Breast epithelium (tissue), 4 donors: ENCODE results near the gene CALR. TPM values are rescaled to one million over a fixed set of nuclear protein-coding genes. Genes with fewer than 3 reads are reported as not detected.
A peak's percentile ranks its signal among the peaks of the same experiment; 100 is the strongest.

ENCODE experiments used
- DNase-seq, 2 donors: peaks; one replicate each; pipeline ENCODE4 v3.0.0-alpha.2; 2019; ENCODE audit warnings: low spot score in 2 of 2
- H3K27ac ChIP-seq, 2 donors: fragments of 200-600 bp; sonication (generic) in 1 of 2; one replicate each; pipeline ENCODE4 v1.5.1; 2016 to 2019; ENCODE audit warnings: mild to moderate bottlenecking in 1 of 2
- H3K27me3 ChIP-seq, 2 donors: fragments of 200-600 bp; sonication (generic) in 1 of 2; one replicate each; pipeline versions ENCODE4 v1.5.1 to v1.6.0; 2017 to 2019; ENCODE audit warnings: control low read depth in 1 of 2, mild to moderate bottlenecking in 1 of 2
- H3K36me3 ChIP-seq: fragments of 200-600 bp; one replicate; pipeline ENCODE4 v1.5.1; 2019
- H3K4me1 ChIP-seq, 2 donors: fragments of 200-600 bp; sonication (generic); one replicate each; pipeline ENCODE4 v1.5.1; 2016 to 2019; ENCODE audit warnings: control low read depth in 1 of 2
- H3K4me3 ChIP-seq, 3 donors: fragments of 200-600 bp; sonication (generic); 1 replicate in 2 of 3; 2 replicates in 1 of 3; pipeline ENCODE4 v1.5.1; 2016 to 2019; ENCODE audit warnings: mild to moderate bottlenecking in 3 of 3, moderate library complexity in 2 of 3
- H3K9me3 ChIP-seq, 2 donors: fragments of 200-600 bp; sonication (generic) in 1 of 2; one replicate each; pipeline ENCODE4 v1.5.1; 2016 to 2019; ENCODE audit warnings: control low read depth in 1 of 2
- POLR2A ChIP-seq: fragments of 450-650 bp; IDR thresholded peaks from one replicate; pipeline ENCODE4 v1.6.1; 2016; ENCODE audit warnings: antibody characterized with exemption, mild to moderate bottlenecking, moderate library complexity
- POLR2AphosphoS5 ChIP-seq, 3 donors: sonication (generic); formaldehyde crosslinking; IDR thresholded peaks; one replicate each; pipeline ENCODE4 v1.6.1; 2017; ENCODE audit warnings: antibody characterized with exemption in 3 of 3
- intact Hi-C: fragments of 100-400 bp; cut with DNase I; formaldehyde crosslinking; loops from one replicate; pipeline ENCODE4 v1.15.1; 2023; ENCODE audit warnings: low total_unique reads
- total RNA-seq, 3 donors: library from RNA; depleted of rRNA; stranded (reverse); fragments of >200 nt; gene quantifications; one replicate each; pipeline ENCODE4 v1.1.0, GENCODE V29; 2016
- TF ChIP-seq, protein P1 (sequence below), 3 donors: fragments of 450-650 bp; IDR thresholded peaks; one replicate each; pipeline ENCODE4 v1.5.1; 2016 to 2017; ENCODE audit warnings: antibody characterized with exemption in 3 of 3, mild to moderate bottlenecking in 3 of 3, moderate library complexity in 3 of 3

The CALR gene
- total RNA-seq, 3 donors from 2014 or later, result 301 to 410 (median 305) TPM

DNA sequence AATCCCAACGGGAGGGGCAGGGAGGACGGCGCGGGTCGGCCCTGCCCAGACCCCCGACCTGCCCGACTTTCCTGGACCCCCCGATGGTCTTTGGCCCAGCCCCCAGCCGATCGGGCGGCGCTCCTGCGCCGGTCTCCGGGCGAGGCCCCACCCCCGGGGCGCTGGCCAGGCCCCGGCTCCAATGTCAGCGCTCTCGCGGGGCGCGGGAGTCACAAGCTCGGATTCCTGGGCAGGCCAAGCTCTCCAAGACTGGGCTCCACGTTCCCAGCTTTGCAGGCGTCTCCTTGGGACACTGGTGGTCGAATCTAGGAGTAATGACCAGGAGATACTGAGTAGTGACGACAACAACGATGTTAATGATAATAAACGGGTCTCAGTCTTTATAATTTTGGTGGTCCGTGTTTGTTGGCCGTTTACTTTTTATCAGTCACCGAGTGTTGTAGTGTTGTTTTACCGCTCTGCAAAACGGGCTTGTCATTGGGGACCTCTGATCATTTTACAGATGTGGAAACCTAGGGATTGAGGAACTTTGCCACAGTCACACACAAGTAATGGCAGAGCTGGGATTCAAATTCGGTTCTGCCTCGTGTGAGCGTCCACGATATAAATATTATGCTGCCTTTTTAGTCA lies 7.8 kb downstream of the CALR start:
- Histone ChIP-seq H3K4me3 (peak overlapping the region; percentile 91 to 97 (median 95)), H3K27me3 (no peaks in the 10 kb centered on the region), H3K36me3 (peaks cover 21% of the 10 kb centered on the region), H3K9me3 (no peaks in the 10 kb centered on the region), H3K4me1 (peaks cover 0 to 8% of the 10 kb centered on the region in 2 donors), H3K27ac (peak overlapping the region; percentile 98 to 99)
- intact Hi-C loops, result no loop called here
- DNase-seq, result peak; percentile 70 to 75
- TF ChIP-seq POLR2AphosphoS5 (IDR thresholded peaks at IDR 0.05), result no peak
- TF ChIP-seq, protein P1, sequence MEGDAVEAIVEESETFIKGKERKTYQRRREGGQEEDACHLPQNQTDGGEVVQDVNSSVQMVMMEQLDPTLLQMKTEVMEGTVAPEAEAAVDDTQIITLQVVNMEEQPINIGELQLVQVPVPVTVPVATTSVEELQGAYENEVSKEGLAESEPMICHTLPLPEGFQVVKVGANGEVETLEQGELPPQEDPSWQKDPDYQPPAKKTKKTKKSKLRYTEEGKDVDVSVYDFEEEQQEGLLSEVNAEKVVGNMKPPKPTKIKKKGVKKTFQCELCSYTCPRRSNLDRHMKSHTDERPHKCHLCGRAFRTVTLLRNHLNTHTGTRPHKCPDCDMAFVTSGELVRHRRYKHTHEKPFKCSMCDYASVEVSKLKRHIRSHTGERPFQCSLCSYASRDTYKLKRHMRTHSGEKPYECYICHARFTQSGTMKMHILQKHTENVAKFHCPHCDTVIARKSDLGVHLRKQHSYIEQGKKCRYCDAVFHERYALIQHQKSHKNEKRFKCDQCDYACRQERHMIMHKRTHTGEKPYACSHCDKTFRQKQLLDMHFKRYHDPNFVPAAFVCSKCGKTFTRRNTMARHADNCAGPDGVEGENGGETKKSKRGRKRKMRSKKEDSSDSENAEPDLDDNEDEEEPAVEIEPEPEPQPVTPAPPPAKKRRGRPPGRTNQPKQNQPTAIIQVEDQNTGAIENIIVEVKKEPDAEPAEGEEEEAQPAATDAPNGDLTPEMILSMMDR (IDR thresholded peaks at IDR 0.05), result no peak
- no peak for TF ChIP-seq POLR2A

DNA sequence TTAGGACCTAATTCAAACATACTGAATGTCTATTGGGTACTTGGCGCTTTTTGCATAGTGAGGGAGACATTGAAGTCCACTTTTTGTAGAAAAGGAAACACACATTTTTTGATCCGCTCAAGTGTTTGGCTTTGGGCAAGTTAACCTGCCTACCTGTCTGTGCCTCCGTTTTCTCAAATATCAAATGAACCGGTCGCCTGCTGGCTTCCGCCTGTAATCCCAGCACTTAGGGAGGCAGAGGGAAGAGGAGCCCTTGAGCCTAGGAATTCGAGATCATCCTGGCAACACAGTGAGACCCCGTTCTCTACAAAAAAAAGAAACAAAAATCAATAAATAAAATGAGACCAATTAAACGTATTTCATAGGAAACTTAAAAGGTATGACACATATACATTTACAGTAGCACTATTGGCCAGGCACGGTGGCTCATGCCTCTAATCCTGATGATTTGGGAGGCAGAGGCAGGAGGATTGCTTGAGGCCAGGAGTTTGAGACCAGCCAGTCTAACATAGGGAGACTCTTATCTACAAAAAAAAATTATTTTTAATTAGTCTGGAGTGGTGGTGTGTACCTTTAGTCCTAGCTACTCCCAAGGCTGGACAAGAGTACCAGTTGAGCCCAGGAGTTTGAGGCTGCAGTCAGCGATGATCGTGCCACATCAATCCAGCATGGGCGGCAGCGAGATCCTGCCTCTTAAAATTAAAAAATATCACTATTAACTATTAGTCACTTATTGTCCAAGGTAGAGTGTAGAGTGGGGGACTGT lies 8.5 kb downstream of the CALR start:
- peak overlapping the region; percentile 91 to 97 (median 95) for H3K4me3 ChIP-seq
- DNase-seq, result no peak
- no peaks in the 10 kb centered on the region for H3K9me3 ChIP-seq
- peaks cover 21% of the 10 kb centered on the region for H3K36me3 ChIP-seq
- TF ChIP-seq POLR2A (no peak), POLR2AphosphoS5 (IDR thresholded peaks at IDR 0.05) (no peak)
- TF ChIP-seq, protein P1 (IDR thresholded peaks at IDR 0.05), result no peak
- intact Hi-C loops, result no loop called here
- H3K27ac ChIP-seq, result peak overlapping the region; percentile 98 to 99
- H3K27me3 ChIP-seq, result no peaks in the 10 kb centered on the region
- H3K4me1 ChIP-seq, result peaks cover 0 to 8% of the 10 kb centered on the region in 2 donors

DNA sequence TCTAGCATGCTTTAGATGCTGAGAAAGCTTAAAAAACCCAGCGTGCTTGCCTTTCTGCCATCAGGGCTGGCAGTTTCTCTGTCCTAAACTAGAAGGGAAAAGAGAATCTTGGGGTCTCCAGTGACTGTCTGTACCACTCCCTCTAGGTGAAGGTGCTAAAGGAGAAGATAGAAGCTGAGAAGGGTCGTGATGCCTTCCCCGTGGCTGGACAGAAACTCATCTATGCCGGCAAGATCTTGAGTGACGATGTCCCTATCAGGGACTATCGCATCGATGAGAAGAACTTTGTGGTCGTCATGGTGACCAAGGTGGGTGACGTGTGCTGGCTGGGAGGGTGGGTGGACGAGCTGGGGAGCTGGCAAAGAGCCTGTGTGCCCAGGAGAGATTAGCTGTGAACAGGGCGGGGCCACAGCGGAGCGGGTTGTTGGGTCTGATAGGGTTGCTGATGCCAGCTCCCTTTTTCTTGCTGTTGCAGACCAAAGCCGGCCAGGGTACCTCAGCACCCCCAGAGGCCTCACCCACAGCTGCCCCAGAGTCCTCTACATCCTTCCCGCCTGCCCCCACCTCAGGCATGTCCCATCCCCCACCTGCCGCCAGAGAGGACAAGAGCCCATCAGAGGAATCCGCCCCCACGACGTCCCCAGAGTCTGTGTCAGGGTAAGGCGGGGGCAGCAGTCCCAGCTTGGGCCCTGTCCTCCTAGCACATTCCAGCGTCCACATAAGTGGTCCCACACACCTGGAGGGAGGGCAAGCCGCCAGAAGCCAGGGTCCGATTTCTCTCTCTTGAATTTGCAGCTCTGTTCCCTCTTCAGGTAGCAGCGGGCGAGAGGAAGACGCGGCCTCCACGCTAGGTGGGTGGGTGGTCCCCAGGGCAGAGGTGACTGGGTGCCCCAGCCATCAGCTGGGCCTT lies 9.5 kb downstream of the CALR start:
- H3K27ac ChIP-seq, result no peak overlapping the region
- peaks cover 0 to 8% of the 10 kb centered on the region in 2 donors for H3K4me1 ChIP-seq
- H3K4me3 ChIP-seq, result no peak overlapping the region
- H3K36me3 ChIP-seq, result peaks cover 21% of the 10 kb centered on the region
- intact Hi-C loops, result no loop called here
- H3K27me3 ChIP-seq, result no peaks in the 10 kb centered on the region
- TF ChIP-seq POLR2A, result no peak
- TF ChIP-seq POLR2AphosphoS5 (IDR thresholded peaks at IDR 0.05), result no peak
- TF ChIP-seq, protein P1 (IDR thresholded peaks at IDR 0.05), result no peak
- H3K9me3 ChIP-seq, result no peaks in the 10 kb centered on the region
- no peak for DNase-seq

DNA sequence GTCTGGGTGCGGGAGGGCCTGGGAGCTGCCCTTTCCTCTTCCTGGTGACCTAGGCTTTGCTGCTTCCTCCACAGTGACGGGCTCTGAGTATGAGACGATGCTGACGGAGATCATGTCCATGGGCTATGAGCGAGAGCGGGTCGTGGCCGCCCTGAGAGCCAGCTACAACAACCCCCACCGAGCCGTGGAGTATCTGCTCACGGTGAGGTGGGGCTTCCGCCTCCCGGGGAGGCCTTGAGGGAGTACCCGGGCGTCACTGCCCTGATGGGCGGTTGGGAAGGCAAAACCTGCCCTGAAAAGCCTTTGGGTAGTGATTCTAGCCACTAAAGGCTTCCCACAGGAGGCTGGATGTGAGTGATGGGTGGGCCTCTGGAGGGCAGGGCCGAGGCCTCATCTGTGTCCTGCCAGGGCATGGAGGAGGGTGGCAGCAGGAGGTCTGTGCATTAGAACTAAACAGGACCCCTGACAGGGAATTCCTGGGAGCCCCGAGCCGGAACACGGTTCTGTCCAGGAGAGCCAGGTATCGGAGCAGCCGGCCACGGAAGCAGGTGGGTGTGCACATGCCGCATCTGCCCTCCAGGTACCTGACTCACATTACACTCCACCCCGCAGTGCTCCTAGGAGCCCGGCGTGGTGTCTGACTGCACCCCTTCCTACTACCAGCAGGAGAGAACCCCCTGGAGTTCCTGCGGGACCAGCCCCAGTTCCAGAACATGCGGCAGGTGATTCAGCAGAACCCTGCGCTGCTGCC lies 10.4 kb downstream of the CALR start:
- Histone ChIP-seq H3K4me1 (peaks cover 0 to 8% of the 10 kb centered on the region in 2 donors), H3K27me3 (no peaks in the 10 kb centered on the region), H3K4me3 (no peak overlapping the region), H3K9me3 (no peaks in the 10 kb centered on the region), H3K36me3 (peaks cover 17% of the 10 kb centered on the region), H3K27ac (no peak overlapping the region)
- TF ChIP-seq POLR2A, result no peak
- TF ChIP-seq, protein P1 (IDR thresholded peaks at IDR 0.05), result no peak
- TF ChIP-seq POLR2AphosphoS5 (IDR thresholded peaks at IDR 0.05), result no peak
- intact Hi-C loops, result no loop called here
- DNase-seq, result no peak
